Renal cortex interstitium (tissue), 11 donors: ENCODE measurements around the gene ART3. TPM values are rescaled to one million over a fixed set of nuclear protein-coding genes. Genes with fewer than 3 reads are reported as not detected.

Experiments used
- DNase-seq, 11 donors: peaks; one replicate each; pipeline ENCODE4 v3.0.0-alpha.2; 2013; ENCODE audit warnings: low read depth in 9 of 11, low spot score in 4 of 11; ENCODE audit errors: extremely low read depth in 1 of 11
- polyA plus RNA-seq, 3 donors: library from polyadenylated mRNA; unstranded; fragments of 120-200 nt; gene quantifications; one replicate each; pipeline ENCODE4 v1.2.1, GENCODE V29; 2013; ENCODE audit not compliant: insufficient read length in 3 of 3

Gene ART3
- polyA plus RNA-seq, 3 donors, result 0.48 to 0.57 (median 0.49) TPM

GRCh38 chr4:76061982-76062381 is 12.5 kb upstream of the ART3 start:
- DNase-seq, result no peak

DNA sequence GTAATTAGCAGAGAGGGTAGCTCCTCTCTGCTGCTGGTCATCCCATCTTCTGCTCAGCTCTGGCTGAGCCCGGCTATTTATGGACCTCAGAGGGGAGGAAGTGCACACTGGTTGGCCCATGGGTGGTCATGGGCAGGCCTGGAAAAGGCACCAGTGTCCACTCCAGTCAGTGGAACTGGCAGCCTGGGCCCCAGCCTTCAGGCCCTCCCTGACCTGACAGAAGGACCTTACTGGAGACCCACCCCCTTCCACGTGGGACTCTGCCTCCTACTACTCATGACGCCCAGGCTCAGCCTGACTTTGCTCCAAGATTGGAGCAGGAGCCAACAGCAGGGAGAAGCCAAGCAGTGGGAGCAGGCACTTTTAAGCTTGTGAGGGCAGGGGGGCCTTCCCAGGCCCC is 8.0 kb upstream of the ART3 start:
- DNase-seq, result no peak

DNA sequence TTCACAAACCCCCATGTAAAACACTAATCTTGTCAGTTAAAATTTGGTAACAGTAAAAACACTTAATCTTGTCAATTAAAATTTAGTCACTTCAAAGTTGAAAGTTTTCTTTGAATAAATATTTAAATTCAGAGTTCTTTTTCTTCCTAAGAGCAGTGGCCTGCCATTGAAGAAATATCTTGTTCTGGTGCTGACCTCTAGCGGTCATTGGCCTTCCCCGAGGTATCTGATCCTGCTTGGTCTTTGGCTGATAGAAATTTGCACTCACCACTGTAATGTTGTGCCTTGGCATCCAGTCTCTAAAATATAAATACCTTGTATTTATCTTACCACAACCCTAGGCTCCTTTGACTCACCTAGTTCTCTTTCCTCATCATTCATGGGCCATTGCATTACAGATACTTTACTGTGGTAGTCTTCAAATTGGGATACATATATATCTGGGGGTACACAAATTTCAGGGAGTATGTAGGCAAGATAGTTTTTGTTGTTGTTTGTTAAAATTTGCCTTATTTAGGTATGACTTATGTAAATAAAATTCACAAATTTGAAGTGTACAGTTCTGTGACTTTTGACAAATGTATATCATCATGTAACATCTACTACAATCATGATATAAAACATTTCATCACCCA is 6.7 kb upstream of the ART3 start:
- peak; percentile 29 to 78 (median 51) for DNase-seq

DNA sequence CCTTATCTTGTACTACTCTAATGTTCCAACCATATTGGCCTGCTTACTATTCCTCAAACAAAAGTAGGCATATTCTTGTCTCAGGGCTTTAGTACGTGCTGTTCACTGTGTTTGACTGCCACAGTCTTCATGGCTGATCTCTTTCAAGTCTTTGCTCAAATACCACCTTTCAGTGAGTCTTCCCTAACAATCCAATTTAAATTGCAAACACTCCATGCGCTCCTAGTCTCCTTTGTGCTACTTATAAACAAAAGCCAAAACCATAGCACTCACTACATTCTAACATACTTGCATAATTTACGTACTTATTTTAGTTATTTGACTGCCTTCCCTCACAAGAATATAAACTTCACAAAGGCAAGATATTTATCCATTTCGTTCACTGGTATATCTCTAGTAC is 1.7 kb upstream of the ART3 start:
- DNase-seq, result no peak

DNA sequence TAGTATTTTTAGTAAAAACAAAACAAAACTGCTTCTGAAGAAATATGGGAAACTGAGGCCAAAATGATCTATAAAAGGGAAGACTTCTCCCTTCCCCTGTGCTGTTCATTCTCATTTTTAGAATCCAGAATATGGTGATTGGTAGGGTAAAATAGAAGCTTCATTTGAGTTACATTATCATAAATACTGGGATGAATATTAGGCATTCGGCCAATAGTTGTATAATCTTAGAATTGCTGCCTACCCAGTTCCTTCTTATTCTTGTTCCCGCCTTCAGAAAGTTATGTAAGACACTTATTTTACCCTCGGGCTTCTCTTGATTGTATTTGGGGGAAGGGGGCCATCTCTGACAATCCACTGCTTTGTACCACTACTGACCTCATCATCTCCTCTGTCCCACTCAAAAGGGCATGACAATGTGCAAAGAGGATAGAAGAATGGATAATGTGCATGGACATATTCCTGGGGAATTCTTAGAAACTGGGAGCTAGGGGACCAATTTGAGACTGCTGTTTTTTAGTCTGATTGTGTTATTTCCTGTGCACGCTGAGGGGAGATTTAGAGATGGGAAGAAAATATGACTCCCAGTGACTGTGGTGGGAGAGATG is 588 bp downstream of the ART3 start:
- no peak for DNase-seq

GRCh38 chr4:76078033-76078613 is 3.6 kb downstream of the ART3 start:
- DNase-seq, result no peak

DNA sequence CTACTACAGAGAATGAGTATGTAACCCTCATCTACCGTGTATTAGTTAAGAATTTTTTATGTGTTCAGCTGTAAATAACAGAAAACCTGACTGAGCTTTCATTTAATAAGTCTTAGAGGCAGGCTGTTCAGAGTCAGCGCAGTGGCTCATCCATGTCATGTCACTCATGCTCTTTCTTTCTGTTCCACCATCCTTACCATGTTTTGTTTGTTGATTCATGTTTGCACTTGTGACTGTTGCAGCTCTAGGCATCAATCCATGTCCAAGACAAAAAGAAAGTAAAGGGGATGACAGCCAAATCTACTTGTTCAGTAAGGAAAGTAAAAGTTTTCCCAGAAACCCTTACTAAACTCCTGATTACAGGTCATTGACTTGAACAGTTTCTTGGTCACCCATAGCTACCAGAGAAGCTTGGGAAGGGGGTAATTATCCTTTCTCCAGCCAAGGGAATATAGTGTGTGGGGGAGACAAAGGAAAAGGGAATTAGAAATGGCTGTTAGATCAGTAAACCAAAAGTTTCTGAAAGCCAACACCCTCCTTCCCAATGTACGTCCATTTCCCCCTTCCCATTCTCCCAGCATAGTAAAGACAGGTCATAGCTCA is 9.0 kb downstream of the ART3 start:
- no peak for DNase-seq

DNA sequence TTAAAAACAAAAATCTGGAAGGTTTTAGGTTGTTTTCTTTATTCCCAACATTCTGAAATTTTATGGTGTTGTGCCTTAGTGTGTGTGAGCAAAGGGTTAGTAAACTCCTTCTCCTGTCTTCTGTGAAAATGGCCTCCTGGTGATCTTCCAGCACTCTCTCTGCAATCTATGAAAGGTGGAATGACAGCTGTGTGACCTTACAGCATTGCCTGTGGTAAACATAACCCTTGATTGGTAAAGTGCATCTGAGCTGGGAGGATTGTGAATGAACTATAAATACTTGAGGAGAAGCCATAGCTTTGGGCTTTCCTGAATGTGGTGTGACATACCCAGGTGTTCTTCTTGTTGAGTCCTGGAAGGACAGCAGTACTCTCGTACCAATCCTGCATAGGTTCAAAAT is 10.0 kb downstream of the ART3 start:
- DNase-seq, result no peak

DNA sequence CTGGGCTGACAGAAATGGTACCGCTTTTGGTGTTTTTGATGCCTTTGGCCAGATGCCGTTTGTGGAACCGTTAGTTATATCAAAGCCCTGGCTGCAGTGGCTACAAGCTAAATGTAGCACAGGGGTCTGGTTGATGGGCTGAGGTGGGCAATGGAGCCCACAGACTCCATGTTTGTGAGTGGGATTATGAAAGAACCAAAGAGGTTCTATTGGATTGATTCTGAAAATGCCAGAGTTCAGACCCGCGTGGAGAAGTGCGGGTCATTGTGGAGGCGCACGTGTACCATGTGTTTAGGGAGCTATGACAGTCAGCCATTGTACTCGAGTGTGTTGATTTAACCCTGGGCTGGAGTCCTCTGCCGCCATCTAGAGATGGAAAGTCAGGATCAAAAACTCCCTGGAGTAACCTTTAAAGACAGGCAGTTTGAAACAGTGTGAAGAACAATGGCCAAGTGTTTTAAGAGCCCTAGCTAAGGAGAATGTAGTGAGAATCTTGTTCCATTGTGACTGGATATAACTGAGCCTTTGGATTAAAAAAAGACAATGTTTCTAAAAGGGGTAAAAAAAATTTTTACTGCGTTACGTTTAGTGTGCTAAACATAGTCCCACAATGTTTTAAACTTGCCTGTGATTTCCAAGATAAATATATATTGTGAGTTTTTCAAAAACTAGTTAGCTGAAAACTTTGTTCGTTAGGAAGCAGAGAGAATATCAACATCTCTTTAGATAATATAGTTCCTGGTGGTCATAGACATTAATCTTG is 12.7 kb downstream of the ART3 start:
- peak in 8 of 11 donors; percentile 6 to 40 (median 24) for DNase-seq

DNA sequence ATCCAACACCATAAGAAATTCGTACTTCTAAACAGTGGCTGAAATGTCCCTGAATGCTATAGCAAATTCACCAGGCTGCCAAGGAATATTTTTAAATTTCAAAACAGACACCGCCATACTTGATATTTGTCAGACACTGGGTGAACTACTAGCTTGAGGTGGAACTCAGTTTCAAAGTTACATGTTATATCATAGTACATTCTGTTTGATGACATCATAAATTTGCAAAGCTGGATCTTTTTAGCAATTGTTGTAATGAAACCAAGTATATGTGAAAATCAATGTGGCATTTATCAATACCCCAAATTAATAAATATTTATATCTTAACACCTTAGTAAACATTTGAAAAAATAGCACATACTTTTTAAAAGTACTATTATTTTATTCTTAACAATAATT is 14.2 kb downstream of the ART3 start:
- no peak for DNase-seq

DNA sequence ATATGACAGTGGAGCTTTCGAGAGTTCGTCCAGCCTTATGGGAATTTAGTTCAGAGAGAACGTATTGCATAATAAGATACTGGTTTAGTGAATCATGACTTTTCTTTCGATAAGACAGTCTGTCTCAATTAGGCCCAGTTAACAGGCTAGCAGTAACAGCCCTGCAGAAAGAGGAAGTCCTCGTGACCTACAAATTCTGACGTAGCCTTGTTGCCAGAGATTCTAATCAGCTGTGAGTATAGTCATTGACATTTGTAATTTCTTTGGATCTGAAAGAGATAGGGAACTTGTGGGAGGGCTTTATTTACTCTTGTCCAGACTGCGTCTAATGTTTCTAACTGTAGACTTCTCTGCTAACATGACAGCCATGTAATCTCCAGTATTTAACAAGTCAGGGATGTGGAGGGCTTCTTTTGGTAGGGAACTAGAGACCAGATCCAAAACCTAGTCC is 15.8 kb downstream of the ART3 start:
- DNase-seq, result peak in 1 of 11 donors; percentile 4

DNA sequence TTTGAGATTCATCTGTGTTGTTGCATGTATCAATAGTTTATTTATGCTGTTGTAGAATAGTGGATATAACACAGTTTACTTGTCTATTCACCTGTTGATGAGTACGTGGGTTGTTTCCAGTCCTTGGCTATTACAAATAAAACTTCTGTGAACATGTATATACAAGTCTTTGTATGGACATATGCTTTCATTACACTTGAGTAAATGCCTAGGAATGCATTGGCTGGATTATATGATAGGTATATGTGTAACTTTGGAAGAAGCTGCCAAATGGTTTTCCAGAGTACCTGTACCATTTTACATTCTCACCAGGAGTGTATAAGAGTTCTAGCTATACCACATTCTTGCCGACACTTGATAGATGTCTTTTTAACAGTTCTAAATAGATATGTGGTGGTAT is 16.5 kb downstream of the ART3 start:
- DNase-seq, result no peak

DNA sequence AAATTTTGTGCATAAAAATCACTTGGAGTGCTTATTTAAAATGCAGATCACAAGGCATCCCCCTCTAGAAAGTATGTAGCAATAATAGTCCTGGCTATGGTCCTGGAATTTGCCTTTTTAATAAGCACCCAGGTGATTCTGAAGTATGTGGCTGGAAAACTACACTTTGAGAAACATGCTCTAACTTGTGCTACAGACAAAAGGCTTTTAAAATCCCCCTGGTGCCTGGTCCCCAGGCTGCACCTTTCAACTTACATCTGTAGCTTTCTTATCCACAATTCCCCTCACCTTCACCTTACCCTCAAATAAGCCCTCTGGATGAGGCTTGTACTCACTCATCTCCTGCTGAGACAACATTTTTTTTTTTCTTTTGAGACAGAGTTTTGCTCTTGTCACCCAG is 21.1 kb downstream of the ART3 start:
- DNase-seq, result no peak

DNA sequence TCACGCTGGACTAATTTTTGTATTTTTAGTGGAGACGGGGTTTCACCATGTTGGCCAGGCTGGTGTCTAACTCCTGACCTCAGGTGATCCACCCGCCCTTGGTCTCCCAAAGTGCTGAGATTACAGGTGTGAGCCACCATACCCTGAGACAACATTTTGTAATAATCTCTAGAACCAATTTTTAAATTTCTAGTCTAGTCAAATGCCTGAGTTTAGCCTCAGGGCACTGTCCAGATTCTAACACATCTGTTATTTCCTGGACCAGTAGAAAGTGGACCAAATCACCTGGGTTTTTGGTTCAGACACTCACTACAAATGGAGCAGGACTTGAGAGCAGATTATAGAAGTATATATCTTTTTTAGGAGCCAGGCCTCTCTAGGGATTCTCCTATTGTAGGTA is 21.6 kb downstream of the ART3 start:
- no peak for DNase-seq

DNA sequence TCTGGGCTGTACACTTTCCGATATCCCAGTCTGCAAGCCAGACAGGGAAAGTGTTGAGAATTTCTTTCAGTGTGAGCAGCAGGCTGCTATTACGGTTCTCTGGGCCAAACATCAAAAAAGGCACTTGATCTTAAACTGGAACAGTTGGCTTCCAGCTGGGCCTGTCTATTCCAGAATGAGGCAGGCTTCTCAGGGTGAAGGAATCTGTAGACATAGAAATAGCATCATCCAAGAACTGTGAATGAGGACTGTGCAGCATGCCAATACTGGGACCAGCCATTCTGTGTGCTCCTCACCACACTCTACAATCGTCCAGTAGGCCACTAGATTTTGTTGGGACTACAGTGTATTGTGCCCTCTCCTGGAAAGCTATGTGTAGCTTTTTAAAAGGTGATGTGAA is 31.1 kb downstream of the ART3 start:
- DNase-seq, result no peak

- no peak for DNase-seq
Observed at GRCh38 chr4:76106442-76106841, 31.9 kb downstream of the ART3 start.

DNA sequence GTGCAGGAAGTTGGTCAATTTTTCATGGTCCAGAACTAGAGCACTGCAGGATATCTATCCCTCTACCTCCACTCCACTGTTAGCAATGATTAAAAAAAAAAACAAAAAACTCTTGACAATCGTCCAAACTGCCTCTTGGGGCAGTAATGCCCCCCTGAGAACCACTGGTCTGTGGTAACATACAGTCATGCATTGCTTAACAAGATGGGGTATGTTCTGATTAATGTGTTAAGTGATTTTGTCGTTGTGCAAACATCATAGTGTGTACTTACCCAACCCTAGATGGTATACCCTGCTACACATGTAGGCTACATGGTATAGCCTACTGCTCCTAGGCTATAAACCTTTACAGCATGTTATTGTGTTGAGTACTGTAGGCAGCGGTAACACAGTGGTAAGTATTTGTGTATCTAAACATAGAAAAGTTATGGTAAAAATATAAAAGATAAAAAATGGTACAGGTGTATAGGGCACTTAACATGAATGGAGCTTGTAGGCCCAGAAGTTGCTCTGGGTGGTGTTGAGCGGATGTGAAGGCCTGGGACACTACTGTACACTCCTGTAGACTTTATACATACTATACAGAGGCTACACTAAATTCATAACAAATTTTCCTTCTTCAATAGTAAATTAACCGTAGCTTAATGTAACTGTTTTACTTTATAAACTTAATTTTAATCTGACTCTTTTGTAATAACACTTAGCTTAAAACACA is 34.1 kb downstream of the ART3 start:
- no peak for DNase-seq

DNA sequence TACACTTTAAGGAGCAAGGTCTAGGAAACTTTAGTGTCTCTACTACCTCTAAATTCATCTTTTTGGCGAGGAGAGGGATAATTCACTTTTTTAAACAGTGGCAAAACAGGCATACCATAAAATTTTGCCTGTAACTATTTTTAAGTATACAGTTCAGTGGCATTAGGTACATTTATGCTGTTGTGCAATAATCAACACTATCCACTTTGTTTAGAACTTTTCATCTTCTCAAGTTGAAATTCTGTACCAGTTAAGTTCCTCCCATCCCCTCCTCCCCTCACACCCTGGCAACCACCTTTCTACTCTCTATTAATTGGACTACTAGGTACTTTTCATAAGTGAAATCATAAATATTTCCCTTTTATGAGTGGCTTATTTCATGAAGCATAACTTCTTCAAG is 42.3 kb downstream of the ART3 start:
- DNase-seq, result no peak

DNA sequence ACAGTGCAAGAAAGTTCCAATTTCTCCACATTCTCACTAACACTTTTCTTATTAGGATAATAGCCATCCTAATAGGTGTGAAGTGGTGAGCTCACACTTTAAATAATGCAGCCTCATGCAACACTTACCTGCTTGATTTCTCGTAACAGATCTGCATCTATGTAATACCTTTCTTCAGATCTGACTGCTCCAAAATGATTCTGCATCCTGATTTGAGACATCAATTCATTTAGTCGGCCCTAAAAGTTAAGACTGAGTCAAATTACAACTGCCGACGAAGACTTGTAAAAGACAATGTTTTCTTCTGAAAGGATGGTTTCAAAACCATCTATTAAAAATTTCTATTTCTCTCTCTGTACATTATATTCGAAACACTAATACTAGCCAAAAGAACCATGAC is 43.0 kb downstream of the ART3 start:
- no peak for DNase-seq
